ENCODE measurements around the gene LAMP5.

- TF ChIP-seq CTCF (IDR thresholded peaks at IDR 0.05; ENCODE audit: low read depth, low read length) (no peak), POLR2A (IDR thresholded peaks at IDR 0.05; ENCODE audit: extremely low read depth, insufficient read length) (no peak)
Measured at GRCh38 chr20:9531581-9531980, 17.2 kb downstream of the LAMP5 start.
